Amniotic stem cell (primary cell): ENCODE results near the gene IGFBP5.

ENCODE experiments used
- DNase-seq: peaks from one replicate; lab custom pipeline; 2025; lab: John Stamatoyannopoulos, UW

IGFBP5 gene

DNA sequence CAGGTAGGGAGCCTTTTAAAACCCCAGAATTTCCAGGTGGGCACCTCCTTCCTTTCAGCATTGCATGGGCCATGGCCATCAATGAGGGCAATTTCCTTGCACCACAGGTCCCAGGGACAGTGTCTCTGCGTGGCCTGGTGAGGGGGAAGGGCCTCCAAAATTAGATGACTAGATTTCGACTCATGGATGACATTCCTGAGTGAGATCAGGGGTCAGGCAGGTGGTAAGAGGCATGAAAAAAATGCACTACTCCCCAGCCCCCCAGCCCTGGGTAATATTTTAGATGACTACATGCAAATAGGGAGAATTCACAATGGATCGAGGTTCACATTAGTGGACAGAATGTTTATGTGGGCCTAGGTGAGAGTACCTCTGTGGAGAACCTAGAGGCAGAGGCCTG lies 19.0 kb upstream of the IGFBP5 start:
- DNase-seq = no peak

DNA sequence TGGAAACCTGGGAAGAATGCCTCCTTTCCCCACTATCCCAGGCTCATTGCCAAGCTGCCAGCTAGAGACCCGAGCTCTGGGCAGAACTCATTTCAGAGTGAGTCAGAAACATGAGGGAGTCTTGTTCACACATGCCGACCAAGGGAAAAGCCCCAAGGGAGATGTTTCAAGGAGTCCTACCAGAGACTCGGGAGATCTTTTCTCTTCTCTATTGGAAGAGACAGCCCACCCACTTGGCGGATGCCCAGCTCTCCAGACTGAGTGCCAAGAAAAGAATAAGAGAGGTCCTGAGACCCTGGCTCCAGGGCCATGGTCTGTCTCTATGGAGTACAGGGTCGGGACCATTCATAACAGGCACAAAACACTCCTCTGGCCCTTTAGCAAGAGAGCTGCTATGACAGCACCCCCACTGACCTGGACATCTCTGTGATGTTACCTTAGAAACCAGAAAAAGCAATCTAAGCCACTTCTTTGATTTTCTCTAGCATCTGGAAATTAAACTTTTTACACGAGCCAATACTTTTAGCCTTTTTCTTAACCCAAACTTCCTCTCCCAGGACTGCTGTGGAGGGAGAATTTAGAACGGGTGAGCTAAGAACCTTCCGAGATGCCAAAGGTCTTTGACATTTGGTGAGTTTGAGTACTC lies 18.5 kb upstream of the IGFBP5 start:
- peak; percentile 80 for DNase-seq

DNA sequence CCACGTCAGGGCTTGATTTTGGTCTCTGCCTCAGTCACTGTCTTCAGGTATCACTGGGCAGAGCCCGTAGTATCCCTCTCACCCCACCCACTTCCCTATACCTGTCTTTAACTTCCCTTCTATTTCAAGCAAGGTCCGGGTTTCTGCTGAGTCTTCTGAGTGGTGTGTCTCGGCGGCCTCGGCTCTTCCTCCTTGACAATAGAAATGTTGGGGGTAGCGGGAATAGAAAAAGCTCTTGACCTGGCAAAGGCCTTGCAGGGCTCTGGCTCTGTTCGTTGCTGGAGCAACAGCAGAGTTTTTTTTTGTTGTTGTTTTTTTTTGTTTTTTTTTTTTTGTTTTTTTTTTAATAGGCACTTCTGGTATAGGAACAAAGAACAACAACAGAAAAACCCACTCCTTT lies 16.0 kb upstream of the IGFBP5 start:
- DNase-seq = no peak

DNA sequence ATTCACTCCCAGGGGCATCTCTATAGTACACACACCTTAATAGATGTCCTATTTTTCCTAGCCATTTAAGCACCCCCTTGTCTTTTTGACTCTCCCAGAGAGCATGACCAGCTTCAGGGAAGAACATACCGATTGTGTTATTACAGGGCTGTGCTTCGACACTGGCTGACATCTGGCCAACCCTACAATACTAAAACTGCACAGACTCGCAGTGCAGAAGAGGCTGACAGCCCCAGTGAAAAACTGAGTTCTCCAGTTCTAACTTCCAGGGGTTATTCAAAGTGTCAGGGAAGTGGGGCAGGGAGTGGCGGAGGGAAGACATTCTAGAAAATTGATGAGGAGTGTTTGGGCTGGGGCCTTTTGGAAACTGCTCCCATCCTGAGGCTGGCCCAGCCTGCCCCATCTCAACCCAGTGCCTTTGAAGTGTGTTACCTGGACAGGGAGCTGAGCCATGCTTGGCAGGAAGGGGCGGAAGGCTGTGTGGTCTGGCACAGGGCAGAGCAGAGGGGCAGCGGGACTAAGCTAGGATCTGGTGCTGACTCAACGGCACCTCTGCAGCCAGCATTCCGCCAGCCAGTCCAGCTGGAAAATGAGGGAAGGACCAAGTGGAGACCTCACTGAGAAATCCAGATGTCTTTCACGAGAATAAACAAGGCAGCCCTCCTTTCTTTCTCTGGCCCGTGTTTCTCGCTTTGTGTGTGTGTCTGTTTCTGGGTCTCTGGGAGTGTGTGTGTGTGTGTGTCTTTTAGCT lies 15.4 kb upstream of the IGFBP5 start:
- DNase-seq = no peak

DNA sequence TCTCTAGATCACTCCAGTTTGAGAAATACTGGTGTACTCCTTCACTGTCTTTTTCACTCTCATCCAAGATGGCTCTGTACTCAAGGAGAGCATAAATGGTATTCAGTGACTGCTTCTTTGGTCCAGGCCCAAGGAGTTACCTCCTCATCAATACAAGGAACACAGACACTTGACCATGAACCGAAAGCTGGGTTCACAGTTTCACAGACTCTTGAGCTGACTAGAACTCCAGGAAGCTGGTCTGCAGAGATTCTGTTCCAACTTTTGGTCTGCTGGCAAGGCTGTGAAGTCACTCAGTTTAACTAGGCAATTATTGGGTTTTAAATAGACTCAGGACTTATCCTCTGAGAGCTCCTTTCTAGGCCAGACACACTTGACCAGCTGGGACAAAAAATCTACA lies 7.4 kb upstream of the IGFBP5 start:
- DNase-seq = no peak

DNA sequence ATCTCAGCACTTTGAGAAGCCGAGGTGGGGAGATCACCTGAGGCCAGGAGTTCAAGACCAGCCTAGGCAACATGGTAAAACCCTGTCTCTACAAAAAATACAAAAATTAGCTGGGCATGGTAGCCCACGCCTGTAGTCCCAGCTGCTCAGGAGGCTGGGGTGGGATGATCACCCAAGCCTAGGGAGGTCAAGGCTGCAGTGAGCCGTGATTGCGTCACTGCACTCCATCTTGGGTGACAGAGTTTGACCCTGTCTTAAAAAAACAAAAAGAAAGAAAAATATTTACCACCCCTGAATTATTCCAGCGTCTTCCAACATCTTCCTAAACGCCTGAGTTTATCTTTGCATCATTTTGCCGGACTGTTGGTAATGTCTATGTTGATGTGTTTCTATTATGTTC lies 6.2 kb upstream of the IGFBP5 start:
- DNase-seq = no peak

DNA sequence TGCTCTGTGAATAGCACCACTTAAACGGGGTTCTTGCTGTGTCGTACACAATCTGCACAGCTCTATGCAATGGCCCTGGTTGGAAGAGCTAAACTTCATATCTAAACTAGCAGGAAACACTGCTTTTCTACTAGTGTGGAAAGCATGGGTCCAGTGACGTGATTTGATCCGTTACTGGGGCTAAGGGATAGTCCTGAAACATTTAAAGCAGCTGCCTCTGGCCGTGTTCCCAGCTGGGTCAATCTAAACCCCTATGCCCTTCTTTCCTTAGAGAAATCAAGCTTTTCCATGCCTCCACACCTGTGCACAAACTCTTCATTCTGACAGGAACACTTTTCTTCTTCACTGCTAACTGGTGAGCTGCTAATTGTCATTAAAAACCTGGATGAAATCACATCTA lies 5.4 kb upstream of the IGFBP5 start:
- no peak for DNase-seq

DNA sequence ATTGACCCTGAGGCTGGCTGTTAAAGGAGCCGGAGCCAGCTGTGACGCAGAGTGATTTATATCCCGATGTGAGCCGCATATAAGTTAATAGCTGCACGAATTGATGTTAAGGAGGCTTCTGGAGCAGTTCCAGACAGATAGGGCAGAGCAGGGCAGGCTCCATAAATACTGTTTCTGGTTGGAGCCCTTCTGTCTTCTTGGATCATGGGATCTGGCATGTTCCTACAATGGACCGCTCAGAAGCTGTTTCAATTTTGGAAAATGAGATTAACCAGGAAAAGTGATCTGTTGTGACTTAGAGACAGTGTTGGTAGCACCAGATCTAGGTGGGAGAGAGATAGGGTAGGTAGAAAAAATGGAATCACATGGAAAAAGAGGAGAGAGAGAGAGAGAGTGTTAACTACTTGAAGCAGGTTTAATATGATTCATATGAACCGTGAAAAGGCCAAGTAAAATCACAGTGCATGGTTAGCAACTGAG lies 4.8 kb upstream of the IGFBP5 start:
- no peak for DNase-seq

DNA sequence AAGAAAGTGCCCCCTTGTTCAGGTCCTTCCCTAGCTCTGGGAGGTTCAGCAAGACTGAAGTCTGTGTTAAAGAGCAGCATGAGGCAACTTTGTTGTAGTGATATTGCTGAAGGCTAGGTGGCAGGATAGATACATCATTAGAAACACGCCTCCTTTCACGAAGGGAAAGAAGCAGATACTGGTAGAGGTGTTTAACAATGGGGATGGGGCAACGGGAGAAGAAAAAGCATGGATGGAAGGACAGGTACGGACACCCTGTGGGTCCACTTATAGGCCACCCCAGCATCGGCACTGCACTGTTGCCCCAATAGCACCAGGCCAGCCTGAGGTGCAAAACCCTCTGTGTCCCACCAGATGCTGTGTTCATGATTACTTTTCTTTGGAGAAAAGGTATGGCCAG lies 3.5 kb upstream of the IGFBP5 start:
- peak; percentile 68 for DNase-seq

DNA sequence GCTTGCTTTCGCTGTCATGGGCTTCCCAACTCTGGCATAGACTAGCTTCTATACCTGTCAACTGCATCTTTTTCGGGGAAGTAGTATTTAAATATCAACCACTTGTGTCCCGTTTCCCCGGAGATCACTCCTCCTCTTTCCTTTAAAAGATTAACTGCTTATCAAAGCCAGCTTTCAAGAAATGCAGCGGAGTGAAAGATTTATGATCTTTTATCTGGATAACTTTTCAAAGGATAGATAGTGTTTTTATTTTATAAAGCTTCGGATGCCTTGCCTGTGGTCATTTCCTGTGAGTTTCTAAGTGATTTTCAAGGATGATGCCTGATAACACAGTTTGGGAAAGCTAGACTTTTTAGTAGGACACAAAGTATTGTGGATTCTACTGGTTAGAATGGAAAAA lies 2.9 kb upstream of the IGFBP5 start:
- DNase-seq = no peak

DNA sequence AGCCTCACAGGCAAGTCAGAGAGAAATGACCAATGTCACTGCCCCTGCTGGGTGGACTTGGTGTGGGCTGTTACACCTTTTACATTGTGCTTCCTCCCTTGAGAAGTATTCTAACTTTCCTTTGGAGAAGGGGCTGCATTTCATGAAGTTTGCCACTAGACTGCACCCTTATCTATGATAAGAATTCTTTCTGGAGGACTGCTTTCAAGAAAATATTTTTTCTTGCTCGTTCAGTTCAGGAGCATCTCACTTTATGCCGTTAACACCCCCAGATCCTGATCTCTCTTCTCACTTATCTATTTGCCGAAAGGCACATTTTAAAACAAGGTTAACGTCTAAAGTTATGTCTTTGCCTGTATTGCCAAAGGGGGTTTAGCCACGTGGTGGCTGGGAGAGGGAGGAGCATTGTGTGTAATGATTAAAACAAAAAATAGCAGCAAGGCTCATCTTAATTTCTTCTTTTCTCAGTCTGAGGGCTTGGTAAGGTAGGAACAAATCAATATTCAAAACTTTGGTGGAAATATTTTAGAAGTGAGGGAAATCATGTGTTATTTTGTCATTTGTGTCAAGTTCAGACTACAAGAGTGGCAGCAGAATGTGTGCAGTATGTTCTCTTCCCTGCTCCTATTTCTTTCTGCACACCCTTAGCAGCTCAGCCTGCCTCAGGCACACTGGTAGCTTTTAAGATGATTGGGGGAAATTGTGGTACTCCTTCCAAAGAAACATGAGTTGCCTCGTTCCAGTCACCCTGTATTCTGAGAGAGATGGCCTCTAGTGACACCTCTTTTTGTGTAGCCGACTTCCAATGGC lies 1.6 kb upstream of the IGFBP5 start:
- DNase-seq = no peak

DNA sequence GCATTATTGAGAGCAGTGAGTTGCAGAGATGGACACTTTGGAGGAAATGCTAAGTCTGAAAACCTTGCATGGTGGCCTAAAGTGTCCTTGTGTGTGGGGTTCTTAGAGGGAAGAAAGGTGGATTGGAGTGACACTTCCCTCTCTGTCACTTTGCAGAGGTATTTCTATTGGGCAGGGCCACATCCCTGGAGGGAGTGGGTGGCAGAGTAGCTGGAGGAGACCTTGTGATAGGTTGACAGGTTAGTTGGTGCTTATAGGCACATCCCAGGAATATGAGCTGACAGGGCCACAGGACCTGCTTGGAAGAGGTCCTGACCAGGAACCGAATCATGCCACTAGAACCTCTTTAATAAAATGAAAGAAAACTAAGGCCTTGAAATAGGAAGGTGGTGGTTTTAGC lies 972 bp upstream of the IGFBP5 start:
- DNase-seq = no peak

DNA sequence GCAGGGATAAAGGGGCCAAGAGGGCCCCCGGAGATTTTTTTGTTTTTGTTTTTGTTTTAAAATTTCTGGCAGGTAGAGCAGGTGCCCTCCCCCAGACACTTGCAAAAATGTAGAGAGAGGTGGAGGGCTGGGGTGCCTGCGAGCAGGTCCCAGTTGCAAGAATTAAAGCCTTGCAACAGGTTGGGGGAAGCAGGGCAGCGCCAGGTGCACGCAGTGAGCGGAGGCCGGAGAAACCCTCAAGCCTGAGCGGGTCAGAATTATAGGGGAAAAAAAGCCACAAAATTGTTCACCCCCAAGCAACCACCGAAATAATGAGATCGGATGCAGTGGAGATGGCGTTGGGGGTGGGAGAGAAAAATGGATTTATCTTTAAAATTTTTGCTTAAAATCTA lies 527 bp downstream of the IGFBP5 start:
- no peak for DNase-seq

DNA sequence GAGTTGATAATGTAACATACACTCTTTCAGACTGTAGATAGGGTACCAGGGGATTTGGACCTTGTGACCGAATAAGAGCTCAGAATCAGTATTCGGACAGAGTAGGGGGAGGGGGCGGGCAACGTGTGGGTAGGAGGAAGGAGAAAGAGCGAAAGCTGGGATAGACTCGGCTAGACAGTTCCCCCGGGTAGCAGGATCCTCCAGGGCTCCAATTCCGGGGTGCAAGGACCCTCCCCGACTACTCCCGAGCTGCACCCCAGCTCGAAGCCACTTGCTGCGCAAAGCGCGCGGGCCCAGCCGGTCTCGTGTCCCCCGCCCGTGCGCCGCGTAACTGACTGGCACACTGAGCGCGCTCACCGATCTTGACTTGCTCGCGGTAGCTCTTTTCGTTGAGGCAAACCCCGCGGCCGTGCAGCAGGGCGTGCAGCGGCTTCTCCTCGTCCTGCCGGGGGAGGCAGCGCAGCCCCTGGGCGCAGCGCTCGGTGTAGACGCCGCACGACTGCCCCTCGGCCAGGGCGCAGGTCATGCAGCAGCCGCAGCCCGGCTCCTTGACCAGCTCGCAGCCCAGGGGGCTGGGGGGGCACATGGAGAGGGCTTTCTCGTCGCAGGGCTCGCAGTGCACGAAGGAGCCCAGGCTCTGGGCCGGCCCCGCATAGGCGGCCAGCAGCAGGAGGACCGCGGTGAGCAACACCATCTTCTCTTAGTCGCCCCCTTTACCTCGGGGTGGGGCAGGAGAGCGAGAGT lies 1.1 kb downstream of the IGFBP5 start:
- DNase-seq = no peak

DNA sequence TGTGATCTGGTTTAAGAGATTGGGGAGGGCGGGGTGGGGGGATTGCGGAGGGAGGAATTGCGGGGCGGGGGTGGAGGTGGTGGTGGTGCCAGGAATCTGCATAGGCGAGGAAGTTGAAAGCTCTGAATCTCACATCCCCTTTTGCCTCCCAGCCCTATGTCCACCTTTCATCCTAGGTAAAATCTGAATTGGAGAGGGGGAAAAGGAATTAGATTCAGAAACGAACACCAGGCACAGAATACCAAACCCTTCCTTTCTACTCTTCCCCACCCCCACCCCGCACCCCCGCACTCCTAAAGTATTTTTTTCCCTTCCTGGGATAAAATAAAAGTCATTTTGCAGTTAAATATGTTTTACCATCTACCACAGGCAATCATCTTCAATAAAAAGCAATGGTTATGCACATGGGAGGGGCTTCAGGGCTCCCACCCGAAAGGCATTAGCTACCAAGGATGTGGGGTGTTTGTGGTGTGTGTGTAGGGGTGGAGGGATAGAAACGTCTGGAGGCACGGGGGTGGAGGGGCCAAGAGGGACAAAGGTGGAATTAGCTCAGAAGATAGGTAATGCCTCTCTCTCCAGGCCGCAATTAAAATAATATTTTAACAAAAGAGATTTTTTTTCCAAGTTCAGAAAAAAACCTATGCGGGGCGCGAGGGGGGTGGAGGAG lies 1.8 kb downstream of the IGFBP5 start:
- no peak for DNase-seq

DNA sequence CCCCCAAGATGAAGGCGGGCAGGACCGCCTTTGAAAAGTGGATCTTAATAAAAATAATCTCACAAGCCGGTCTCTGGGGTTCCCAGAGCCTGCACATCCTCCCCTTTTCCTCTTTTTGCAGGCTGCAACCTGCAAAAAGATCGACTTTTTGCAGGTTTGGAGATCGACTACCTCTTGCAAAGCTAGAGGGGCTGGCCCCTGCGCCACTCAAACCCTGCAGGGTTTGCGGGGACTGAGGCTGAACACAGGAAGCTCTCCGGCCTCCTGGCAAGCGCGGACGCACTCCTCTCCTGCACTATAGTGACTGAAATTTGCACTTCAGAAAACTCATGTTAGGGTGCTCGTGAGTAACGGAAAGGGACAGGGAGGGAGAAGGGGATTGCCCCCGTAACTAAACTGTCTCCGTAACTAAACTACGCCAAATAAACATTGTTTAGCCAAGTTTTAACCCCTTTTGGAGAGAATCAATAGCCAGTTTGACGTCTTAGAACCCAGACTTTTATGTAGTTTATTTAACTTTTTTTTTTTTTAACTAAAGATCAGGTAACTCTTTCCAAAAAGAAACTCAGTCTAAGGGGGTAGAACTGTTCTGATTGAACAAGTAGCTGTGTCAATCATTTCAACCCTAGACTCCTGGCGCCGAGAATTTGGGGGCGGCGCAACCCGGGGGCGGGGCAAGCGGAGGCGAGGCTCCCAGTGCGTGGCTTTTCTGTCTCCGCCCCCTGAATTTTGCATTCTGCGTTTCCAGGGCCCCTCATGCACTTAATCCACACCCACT lies 2.5 kb downstream of the IGFBP5 start:
- peak; percentile 38 for DNase-seq

DNA sequence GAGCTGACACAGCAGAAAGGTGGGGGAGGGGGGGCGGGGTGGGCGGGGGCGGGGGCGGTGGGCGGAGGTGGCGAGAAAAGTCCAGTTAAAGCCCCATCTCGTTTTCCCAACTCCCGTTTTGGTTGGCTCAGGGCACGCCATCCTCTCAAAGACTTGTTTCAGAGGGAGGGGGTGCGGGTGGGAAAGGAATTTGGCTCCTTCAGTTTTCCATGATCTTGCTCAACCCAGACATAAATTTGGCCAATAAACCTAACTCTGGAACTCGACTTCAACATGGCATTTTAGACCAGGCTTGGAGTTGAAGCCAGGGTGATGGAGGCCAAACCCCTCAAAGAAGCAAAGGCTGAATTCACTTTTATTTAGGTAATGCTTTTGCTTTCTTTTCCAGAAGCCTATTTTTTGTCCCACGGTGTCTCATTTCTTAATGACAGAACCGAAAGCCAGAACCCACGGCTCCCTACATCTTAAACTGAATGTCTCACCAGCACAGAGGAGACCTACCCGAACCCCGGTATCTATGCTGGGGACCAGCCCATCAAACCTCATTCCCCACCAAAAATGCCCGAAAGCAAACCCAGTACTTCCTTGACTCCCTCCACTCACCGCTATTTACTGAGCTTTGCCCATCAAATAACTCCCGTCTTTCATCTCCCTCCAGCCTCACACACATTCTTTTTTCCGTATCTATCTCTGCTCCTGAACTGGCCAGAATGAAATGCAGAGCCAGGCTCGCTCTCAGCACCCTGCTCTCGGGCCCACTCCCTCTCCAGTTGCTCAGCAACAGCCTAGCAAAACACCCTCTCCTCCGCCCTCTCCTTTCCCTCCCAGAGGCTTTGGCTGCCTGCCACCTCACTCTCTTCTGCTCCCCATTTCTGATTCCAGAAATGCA lies 4.3 kb downstream of the IGFBP5 start:
- DNase-seq = peak; percentile 52

DNA sequence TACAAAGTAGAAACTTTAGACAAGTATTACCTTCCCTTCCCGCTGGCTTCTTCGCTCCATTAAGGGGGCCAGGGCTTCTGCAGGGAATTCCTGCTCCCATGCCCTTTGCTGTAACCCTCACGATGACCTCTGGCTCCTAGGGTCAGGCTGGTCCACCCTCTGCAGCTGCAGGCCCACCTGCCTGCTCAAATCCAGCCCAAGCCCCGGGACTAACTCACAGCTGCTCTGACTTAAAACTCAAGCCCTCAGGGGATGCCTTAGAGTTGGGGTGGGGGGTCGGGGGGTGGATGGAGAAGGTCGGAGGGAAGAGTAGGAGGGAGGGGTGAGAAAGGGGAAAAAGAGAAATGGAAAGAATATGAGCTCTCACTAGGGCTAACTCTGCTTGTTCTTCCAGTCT lies 4.9 kb downstream of the IGFBP5 start:
- no peak for DNase-seq

DNA sequence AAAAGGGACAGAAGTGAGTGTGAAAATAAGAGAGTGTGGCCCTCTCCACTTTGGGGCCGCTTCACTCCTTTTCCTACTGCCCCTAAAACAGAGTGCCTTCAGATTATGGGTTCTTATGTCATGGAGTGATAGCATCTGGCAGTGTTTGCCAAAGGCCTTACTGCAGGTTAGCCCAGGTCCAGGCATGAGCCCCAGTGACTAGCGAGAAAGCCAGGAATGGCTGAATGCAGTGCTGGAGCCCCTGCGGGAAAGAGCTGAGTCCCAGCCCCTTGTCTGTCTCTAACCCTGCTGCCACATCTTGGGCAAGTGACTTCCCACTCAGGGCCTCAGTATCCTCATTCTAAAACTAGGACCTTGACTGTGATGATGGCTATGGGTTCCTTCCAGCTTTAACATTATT lies 6.0 kb downstream of the IGFBP5 start:
- no peak for DNase-seq
